ENCODE measurements around the gene RAD51B.
"Not testable (repeated sequence)": the region's sequence is repeated elsewhere in the genome, so short reads cannot be mapped to it uniquely, and the experiment has no call there.

Gene RAD51B

DNA sequence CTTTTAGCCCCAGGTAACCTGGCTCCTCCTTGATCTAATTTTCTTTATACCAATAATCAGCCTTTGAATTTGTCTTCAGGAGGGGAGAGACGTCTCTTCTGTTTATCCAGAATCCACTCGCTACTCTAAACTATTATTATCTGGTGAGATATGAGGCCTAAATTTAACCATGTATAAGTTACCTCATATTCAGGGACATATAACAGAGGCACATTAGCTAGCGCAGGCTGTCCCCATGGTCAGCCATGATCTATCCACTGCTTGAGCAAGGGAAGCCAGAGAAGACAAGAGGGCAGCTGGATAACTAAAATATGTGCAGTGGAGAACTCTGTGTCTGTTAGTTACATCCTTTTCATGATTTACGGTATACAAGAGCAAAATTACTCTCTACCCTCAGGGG is 481.0 kb downstream of the RAD51B start:
- no peak overlapping the region for H3K27ac Mint-ChIP-seq
- H3K9me3 Mint-ChIP-seq: peaks cover 6% of the 10 kb centered on the region
- ATAC-seq (ENCODE audit: low read depth) (no peak), DNase-seq (ENCODE audit: low spot score in 2 of 2) (no peak)
- H3K36me3 Mint-ChIP-seq: peaks cover 15% of the 10 kb centered on the region
- H3K27me3 Mint-ChIP-seq: no peaks in the 10 kb centered on the region
- no peak overlapping the region for H3K4me3 Mint-ChIP-seq
- H3K4me1 Mint-ChIP-seq: peaks cover 23% of the 10 kb centered on the region

DNA sequence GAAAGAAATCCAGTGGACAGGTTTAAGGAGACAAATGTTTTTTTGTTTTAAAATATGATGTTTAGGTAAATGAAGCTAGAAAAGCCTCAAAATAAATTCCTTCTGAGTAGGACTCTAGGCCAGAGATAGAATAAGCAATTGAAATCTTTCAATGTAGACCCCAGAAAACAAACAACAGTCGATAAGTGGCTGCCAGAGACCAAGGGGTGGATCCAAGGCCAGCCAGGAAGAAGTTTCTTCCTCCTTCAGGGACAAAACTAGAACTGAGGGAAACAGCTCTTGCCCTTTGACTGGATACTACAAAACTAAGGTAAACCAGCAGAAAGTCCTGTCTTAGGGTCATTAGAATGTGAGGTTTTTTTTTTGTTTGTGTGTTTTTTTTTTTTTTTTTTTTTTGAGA is 481.6 kb downstream of the RAD51B start:
- ATAC-seq (ENCODE audit: low read depth) (no peak), DNase-seq (ENCODE audit: low spot score in 2 of 2) (no peak)
- Mint-ChIP-seq H3K27ac (no peak overlapping the region), H3K4me1 (peaks cover 21% of the 10 kb centered on the region), H3K36me3 (peaks cover 15% of the 10 kb centered on the region), H3K4me3 (no peak overlapping the region), H3K9me3 (peaks cover 6% of the 10 kb centered on the region), H3K27me3 (no peaks in the 10 kb centered on the region)

DNA sequence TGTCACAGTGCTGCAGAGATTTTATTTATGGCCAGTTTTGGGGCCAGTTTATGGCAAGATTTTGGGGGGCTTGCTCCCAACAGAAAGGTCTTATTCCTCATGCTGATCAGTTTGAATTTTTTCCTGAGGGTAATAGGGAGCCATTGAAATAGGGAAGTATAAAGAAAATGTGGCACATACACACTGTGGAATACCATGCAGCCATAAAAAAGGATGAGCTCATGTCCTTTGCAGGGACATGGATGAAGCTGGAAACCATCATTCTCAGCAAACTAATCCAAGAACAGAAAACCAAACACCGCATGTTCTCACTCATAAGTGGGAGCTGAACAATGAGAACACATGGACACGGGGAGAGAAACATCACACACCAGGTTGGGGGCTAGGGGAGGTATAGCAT is 483.4 kb downstream of the RAD51B start:
- not testable (repeated sequence) for H3K27ac Mint-ChIP-seq, H3K27me3 Mint-ChIP-seq
- peaks cover 21% of the 10 kb centered on the region for H3K4me1 Mint-ChIP-seq

GRCh38 chr14:68305738-68306137 is 486.2 kb downstream of the RAD51B start:
- DNase-seq (ENCODE audit: low spot score in 2 of 2): no peak
- peaks cover 6% of the 10 kb centered on the region for H3K9me3 Mint-ChIP-seq
- no peak overlapping the region for H3K4me3 Mint-ChIP-seq
- peaks cover 31% of the 10 kb centered on the region for H3K4me1 Mint-ChIP-seq
- ATAC-seq (ENCODE audit: low read depth): no peak
- peak overlapping the region; percentile 53 for H3K27ac Mint-ChIP-seq
- no peaks in the 10 kb centered on the region for H3K27me3 Mint-ChIP-seq
- H3K36me3 Mint-ChIP-seq: peaks cover 11% of the 10 kb centered on the region

More for the DNA sequence above, 483.4 kb downstream of the RAD51B start:
- peaks cover 14% of the 10 kb centered on the region for H3K36me3 Mint-ChIP-seq
- not testable (repeated sequence) for H3K4me3 Mint-ChIP-seq; DNase-seq (ENCODE audit: low spot score in 2 of 2); ATAC-seq (ENCODE audit: low read depth); H3K9me3 Mint-ChIP-seq

DNA sequence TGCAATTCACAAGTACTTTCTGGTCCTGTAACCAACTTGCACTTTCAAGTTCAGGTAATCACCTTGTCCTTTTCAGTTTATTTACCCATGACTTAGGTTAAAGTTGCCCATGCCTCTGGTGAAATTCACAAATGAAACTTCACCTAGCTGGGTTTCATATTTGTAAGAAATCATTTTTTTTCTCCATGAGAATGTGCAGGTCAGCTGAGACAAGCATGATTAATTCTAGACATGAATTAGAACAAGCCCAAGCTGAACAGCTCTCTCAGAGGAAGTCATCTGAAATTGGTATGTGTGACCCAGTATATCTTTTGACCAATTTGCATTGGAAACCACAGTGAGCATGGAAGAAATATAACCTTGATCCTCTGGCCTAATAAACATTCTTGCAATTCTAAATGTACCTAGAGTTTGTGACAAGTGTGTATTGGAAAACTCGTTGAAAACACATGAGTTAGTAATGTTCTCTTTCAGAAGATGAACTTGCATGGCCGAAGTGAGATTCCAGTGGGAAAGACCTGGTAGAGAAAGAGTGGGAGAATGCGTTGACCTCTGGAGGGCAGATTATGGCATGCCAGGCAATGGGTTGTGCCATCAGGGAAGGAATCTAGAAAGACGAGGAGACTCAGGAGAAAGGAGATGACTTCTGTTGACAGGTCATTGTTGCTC is 486.8 kb downstream of the RAD51B start:
- ATAC-seq (ENCODE audit: low read depth) (peak; percentile 85), DNase-seq (ENCODE audit: low spot score in 2 of 2) (no peak)
- Mint-ChIP-seq H3K36me3 (peaks cover 9% of the 10 kb centered on the region), H3K4me1 (peaks cover 32% of the 10 kb centered on the region), H3K9me3 (peaks cover 6% of the 10 kb centered on the region), H3K27ac (peak overlapping the region; percentile 26), H3K4me3 (no peak overlapping the region), H3K27me3 (no peaks in the 10 kb centered on the region)

- H3K27me3 Mint-ChIP-seq: no peaks in the 10 kb centered on the region
- H3K4me1 Mint-ChIP-seq: peaks cover 35% of the 10 kb centered on the region
- H3K4me3 Mint-ChIP-seq: no peak overlapping the region
- peaks cover 7% of the 10 kb centered on the region for H3K36me3 Mint-ChIP-seq
- ATAC-seq (ENCODE audit: low read depth) (no peak), DNase-seq (ENCODE audit: low spot score in 2 of 2) (no peak)
- H3K27ac Mint-ChIP-seq: no peak overlapping the region
- H3K9me3 Mint-ChIP-seq: peaks cover 4% of the 10 kb centered on the region
Measured at GRCh38 chr14:68306934-68307789, 487.6 kb downstream of the RAD51B start.

GRCh38 chr14:68307790-68308168 is 488.2 kb downstream of the RAD51B start:
- Mint-ChIP-seq H3K36me3 (peaks cover 4% of the 10 kb centered on the region), H3K4me1 (peaks cover 39% of the 10 kb centered on the region), H3K9me3 (peaks cover 3% of the 10 kb centered on the region), H3K27ac (no peak overlapping the region), H3K27me3 (no peaks in the 10 kb centered on the region), H3K4me3 (no peak overlapping the region)
- no peak for ATAC-seq (ENCODE audit: low read depth)
- no peak for DNase-seq (ENCODE audit: low spot score in 2 of 2)

- peak overlapping the region; percentile 78 for H3K27ac Mint-ChIP-seq
- H3K27me3 Mint-ChIP-seq: no peaks in the 10 kb centered on the region
- H3K9me3 Mint-ChIP-seq: no peaks in the 10 kb centered on the region
- no peaks in the 10 kb centered on the region for H3K36me3 Mint-ChIP-seq
- H3K4me1 Mint-ChIP-seq: peaks cover 45% of the 10 kb centered on the region
- peak overlapping the region; percentile 62 for H3K4me3 Mint-ChIP-seq
- ATAC-seq (ENCODE audit: low read depth) (peak; percentile 40), DNase-seq (ENCODE audit: low spot score in 2 of 2) (no peak)
Measured at GRCh38 chr14:68308726-68309520, 489.3 kb downstream of the RAD51B start.

DNA sequence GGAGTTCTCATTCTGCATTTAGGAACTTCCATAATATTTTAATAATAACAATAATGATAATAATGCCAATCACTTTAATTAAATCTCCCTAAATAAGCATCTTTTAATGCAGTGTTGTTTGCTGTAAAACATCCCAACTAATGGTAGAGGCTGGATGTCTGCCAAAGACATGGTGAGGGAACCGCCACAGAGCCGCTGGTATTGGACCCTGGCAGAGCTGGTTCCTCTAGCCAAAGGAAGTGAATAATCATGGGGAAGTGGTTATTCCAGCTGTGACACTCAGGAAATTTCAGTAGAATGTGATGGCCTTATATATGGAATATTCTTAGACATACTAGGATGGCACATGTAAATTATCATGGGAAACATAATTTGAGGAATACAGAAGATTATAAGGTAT is 490.0 kb downstream of the RAD51B start:
- Mint-ChIP-seq H3K4me3 (no peak overlapping the region), H3K27me3 (no peaks in the 10 kb centered on the region), H3K4me1 (peaks cover 48% of the 10 kb centered on the region), H3K36me3 (no peaks in the 10 kb centered on the region), H3K9me3 (no peaks in the 10 kb centered on the region), H3K27ac (peak overlapping the region; percentile 78)
- DNase-seq (ENCODE audit: low spot score in 2 of 2) (no peak), ATAC-seq (ENCODE audit: low read depth) (no peak)

DNA sequence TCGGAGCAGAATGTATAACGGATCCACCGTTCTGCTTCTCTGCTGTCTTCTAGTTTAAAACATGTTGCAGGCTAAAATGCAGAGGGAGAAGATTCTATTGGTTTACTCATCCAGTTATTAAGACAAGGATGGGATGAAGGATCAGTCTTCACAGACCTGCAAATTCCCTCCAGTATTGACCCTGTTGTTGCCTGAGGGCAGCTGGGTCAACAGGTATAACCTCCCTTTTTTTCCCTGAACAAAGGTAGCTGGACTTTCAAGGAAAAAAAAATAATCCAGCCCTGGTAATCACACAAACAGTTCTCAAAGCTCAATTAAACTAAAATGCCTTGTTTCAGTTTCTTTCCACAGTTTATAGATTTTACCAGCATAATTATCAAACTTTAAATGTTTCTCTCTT is 492.7 kb downstream of the RAD51B start:
- DNase-seq (ENCODE audit: low spot score in 2 of 2): no peak
- H3K27me3 Mint-ChIP-seq: no peaks in the 10 kb centered on the region
- H3K4me1 Mint-ChIP-seq: peaks cover 38% of the 10 kb centered on the region
- no peaks in the 10 kb centered on the region for H3K9me3 Mint-ChIP-seq
- ATAC-seq (ENCODE audit: low read depth): no peak
- H3K4me3 Mint-ChIP-seq: peak overlapping the region; percentile 9
- peaks cover 2% of the 10 kb centered on the region for H3K36me3 Mint-ChIP-seq
- H3K27ac Mint-ChIP-seq: peak overlapping the region; percentile 49

GRCh38 chr14:68312884-68313610 is 493.5 kb downstream of the RAD51B start:
- H3K27ac Mint-ChIP-seq: peak overlapping the region; percentile 49
- ATAC-seq (ENCODE audit: low read depth): peak; percentile 88
- peaks cover 38% of the 10 kb centered on the region for H3K4me1 Mint-ChIP-seq
- H3K4me3 Mint-ChIP-seq: peak overlapping the region; percentile 28
- H3K9me3 Mint-ChIP-seq: no peaks in the 10 kb centered on the region
- DNase-seq (ENCODE audit: low spot score in 2 of 2): no peak
- H3K36me3 Mint-ChIP-seq: peaks cover 2% of the 10 kb centered on the region
- no peaks in the 10 kb centered on the region for H3K27me3 Mint-ChIP-seq

- Mint-ChIP-seq H3K27ac (peak overlapping the region; percentile 53), H3K36me3 (peaks cover 2% of the 10 kb centered on the region), H3K4me1 (peaks cover 32% of the 10 kb centered on the region), H3K27me3 (no peaks in the 10 kb centered on the region), H3K4me3 (peak overlapping the region; percentile 18), H3K9me3 (no peaks in the 10 kb centered on the region)
- DNase-seq (ENCODE audit: low spot score in 2 of 2) (no peak), ATAC-seq (ENCODE audit: low read depth) (no peak)
Measured at GRCh38 chr14:68314642-68315041, 495.1 kb downstream of the RAD51B start.

DNA sequence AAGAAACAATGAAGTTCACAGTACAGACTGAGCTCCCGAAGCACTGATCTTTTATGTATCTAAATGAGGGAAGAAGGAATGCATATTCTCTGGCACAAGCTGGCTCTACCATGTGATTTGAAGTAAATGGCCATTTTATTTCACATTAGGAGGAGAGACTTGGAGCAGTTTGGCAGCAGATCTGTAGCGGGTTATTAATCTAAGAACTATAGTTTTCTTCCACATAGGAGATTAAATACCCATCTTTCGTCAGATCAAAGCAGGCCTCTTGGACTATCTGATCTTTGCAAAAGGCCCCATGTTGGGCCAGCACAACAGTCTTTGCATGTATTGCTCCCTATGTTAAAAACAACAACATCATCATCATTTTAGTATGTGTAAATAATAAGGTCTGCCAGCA is 495.5 kb downstream of the RAD51B start:
- Mint-ChIP-seq H3K36me3 (peaks cover 2% of the 10 kb centered on the region), H3K27ac (peak overlapping the region; percentile 53), H3K4me1 (peaks cover 31% of the 10 kb centered on the region), H3K27me3 (no peaks in the 10 kb centered on the region), H3K4me3 (peak overlapping the region; percentile 18), H3K9me3 (no peaks in the 10 kb centered on the region)
- DNase-seq (ENCODE audit: low spot score in 2 of 2) (no peak), ATAC-seq (ENCODE audit: low read depth) (no peak)

Data from memory B cell (primary cell).